EL (cell line): ENCODE results near the gene THADA.

Experiments
- DNase-seq: peaks from one replicate; pipeline ENCODE4 v3.0.0-alpha.2; 2016

The THADA gene

DNA sequence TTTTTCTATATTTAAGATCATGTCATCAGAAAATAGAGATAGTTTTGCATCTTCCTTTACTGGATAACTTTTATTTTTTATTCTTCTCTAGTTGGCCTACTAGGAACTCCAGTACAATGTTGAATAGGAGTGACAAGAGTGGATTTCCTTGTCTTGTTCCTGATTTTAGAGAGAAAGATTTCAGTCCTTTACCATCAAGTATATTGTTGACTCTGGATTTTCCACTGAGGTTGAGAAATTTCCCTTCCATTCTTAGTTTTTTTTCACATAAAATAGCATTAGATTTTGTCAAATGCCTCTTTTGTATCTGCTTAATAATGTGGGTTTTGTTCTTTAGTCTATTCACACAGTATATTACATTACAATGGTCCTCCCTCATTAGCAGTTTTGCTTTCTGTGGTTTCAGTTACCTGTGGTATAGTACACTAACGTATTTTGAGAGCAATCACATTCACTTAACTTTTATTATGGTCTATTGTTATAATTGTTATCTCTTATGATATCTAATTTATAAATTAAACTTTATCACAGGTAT is 105.5 kb downstream of the THADA start:
- no peak for DNase-seq

DNA sequence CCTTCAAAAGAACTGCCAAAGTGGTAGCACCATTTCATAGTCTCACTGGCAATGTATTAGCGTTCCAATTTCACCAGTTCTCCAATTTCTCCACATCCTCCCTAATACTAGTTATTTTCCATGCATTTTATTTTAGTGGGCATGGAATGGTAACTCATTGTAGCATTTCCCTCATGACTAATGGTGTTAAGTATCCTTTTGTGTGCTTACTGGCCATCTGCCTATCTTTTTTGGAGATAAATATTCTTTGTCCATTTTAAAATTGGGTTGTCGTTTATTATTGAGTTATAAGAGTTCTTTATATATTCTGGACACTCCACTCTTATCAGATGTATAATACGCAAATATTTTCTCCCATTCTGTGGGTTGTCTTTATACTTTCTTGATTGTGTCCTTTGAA is 107.1 kb downstream of the THADA start:
- DNase-seq: no peak

- no peak for DNase-seq
These were observed 109.2 kb downstream of the THADA start for GRCh38 chr2:43486603-43487002.

DNA sequence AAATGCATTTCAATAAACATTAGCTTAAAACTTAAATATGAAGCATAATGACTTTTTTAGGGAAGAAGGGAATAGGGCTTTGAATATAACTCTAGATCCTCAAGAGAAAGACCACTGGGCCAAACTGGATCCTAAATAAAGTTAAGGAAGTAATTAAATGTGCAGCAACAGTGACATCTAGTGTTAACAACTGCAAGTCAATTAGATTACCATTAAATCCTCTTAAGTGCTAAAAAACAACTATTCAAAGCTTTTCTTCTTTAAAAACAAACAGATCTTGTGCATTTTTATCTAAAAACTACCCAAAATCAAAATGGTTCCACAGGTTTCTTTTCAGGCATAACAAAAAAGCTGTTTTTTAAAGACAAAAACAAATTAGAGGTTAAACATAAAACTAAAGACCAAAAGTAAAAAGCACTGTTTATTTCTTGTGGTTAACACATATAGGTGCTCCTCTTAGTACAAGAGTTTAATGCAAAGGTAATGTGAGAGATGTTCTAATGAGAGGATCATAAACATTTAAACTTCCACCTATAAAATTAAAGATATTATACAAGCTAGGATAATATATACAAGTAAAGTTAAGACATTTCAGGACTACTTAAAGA is 111.4 kb downstream of the THADA start:
- DNase-seq: peak; percentile 74

GRCh38 chr2:43482961-43483360 is 112.9 kb downstream of the THADA start:
- no peak for DNase-seq

GRCh38 chr2:43481927-43482542 is 113.8 kb downstream of the THADA start:
- DNase-seq: no peak

GRCh38 chr2:43480874-43481273 is 115.0 kb downstream of the THADA start:
- DNase-seq: no peak

GRCh38 chr2:43478412-43479086 is 117.3 kb downstream of the THADA start:
- DNase-seq: peak; percentile 34

GRCh38 chr2:43475922-43476321 is 119.9 kb downstream of the THADA start:
- no peak for DNase-seq

- DNase-seq: no peak
These were observed 120.5 kb downstream of the THADA start for GRCh38 chr2:43475137-43475846.

DNA sequence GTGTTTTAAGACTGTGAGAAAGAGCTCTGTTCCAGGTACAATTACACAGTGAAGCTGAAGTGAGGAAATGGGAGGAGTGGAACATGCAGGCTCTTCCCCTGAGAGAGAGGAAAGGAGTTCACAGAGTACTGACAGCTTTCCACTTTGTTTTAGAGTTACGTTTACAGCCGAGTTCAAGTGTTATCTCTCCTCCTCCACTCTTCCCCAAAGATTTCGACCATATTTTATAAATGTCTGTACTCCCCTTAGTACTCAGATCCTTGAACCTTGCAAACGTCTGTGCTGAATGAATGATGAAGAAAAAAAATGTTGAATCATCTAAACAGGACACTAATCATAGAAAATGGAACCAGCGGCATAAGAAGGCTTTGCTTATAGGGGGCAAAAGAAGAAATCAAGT is 121.6 kb downstream of the THADA start:
- DNase-seq: no peak

DNA sequence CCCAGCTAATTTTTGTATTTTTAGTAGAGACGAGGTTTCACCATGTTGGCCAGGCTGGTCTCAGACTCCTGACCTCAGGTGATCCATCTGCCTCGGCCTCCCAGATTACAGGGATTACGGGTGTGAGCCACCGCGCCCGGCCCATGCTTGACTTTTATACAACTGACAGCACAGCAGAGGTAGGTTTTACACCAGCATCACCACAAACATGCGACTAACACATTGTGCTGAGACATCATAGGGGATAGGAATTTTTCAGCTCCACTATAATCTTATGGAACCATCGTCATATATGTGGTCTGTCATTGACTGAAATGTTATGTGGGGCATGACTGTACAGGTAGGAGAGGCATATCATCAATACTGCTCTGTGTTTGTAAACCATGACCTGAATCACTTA is 122.1 kb downstream of the THADA start:
- no peak for DNase-seq

GRCh38 chr2:43472527-43473194 is 123.2 kb downstream of the THADA start:
- no peak for DNase-seq

GRCh38 chr2:43469713-43470112 is 126.1 kb downstream of the THADA start:
- DNase-seq: no peak

GRCh38 chr2:43469094-43469493 is 126.7 kb downstream of the THADA start:
- DNase-seq: no peak

- peak; percentile 72 for DNase-seq
These were observed 127.9 kb downstream of the THADA start for GRCh38 chr2:43467891-43468290.

GRCh38 chr2:43465234-43465633 is 130.6 kb downstream of the THADA start:
- no peak for DNase-seq

DNA sequence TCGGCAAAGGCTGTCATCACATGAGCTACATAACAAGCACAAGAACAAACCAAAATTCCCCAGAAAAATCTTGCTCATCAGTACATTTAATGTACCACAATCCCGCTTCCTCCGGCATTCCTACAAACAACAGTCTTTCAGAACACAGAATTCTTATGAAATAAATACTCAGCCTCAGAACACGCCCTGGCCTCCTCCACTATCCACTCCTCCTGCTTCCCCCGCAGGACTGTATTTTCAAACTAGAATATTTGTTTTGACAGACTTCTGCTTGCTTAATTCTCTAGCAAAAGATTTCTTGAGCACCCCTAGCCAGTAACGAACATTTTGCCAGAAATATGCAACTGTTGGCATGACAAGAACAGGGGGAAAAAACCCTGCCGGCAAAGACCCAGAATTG is 131.2 kb downstream of the THADA start:
- peak; percentile 25 for DNase-seq

GRCh38 chr2:43462866-43463641 is 132.8 kb downstream of the THADA start:
- no peak for DNase-seq

DNA sequence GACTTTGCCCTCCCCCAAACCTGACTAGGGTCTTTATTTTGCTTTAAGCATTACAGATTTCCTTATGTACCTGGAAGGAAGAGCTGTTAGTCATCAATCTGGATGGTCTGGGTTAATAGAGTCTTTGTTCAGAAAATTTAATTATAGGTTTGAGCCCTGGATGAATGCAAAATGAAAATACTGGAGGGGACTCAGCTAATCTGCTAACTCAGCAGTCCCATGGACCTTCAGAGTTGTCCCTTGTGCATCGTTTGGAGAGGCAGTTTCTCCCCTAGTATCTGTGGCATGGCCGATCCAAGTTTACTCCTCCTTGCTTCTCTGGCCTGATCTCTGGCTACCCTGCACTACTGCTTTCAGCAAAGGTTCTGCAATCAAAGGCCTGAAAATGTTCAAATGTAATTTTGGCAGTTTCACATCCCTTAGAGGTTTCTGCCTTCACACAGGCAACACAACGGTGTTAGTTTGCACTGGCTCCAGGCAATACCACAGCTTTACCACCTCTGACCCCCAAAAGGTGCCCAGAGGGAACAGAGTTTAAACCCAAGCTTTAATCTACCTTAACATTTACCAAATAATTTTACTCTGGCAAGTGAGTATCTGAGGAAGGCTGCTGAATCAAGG is 134.3 kb downstream of the THADA start:
- DNase-seq: no peak

GRCh38 chr2:43460611-43461365 is 135.1 kb downstream of the THADA start:
- DNase-seq: no peak
